ENCODE measurements around the gene STX1A.
A peak's percentile ranks its signal among the peaks of the same experiment; 100 is the strongest.
"Not testable (repeated sequence)": the region's sequence is repeated elsewhere in the genome, so short reads cannot be mapped to it uniquely, and the experiment has no call there.

STX1A gene

GRCh38 chr7:73732397-73732796, 12.9 kb upstream of the STX1A start:
- Histone ChIP-seq H3K9ac (ENCODE audit: low read length) (no peak overlapping the region), H3K4me3 (ENCODE audit: low read length) (no peak overlapping the region)
- DNase-seq (ENCODE audit: low read depth): no peak

GRCh38 chr7:73730485-73730884, 11.0 kb upstream of the STX1A start:
- no peaks in the 10 kb centered on the region for H3K27me3 ChIP-seq (replicated peaks; ENCODE audit: control insufficient read depth, insufficient read depth, low read length)

More at GRCh38 chr7:73732397-73732796, 12.9 kb upstream of the STX1A start:
- Histone ChIP-seq H3K9me3 (ENCODE audit: control insufficient read depth, low read length) (no peaks in the 10 kb centered on the region), H3K4me1 (ENCODE audit: control insufficient read depth, insufficient read depth, low read length) (peaks cover 11% of the 10 kb centered on the region), H3K36me3 (ENCODE audit: control insufficient read depth, insufficient read depth, low read length, severe bottlenecking) (peaks cover 5% of the 10 kb centered on the region), H3K27me3 (replicated peaks; ENCODE audit: control insufficient read depth, insufficient read depth, low read length) (no peaks in the 10 kb centered on the region)

GRCh38 chr7:73728551-73728950, 9.1 kb upstream of the STX1A start:
- Histone ChIP-seq H3K36me3 (ENCODE audit: control insufficient read depth, insufficient read depth, low read length, severe bottlenecking) (no peaks in the 10 kb centered on the region), H3K27me3 (replicated peaks; ENCODE audit: control insufficient read depth, insufficient read depth, low read length) (no peaks in the 10 kb centered on the region), H3K4me3 (ENCODE audit: low read length) (no peak overlapping the region), H3K9ac (ENCODE audit: low read length) (no peak overlapping the region), H3K4me1 (ENCODE audit: control insufficient read depth, insufficient read depth, low read length) (peaks cover 4% of the 10 kb centered on the region), H3K9me3 (ENCODE audit: control insufficient read depth, low read length) (no peaks in the 10 kb centered on the region)
- no peak for DNase-seq (ENCODE audit: low read depth)

More at GRCh38 chr7:73730485-73730884, 11.0 kb upstream of the STX1A start:
- Histone ChIP-seq H3K9me3 (ENCODE audit: control insufficient read depth, low read length) (no peaks in the 10 kb centered on the region), H3K9ac (ENCODE audit: low read length) (no peak overlapping the region), H3K4me3 (ENCODE audit: low read length) (no peak overlapping the region), H3K36me3 (ENCODE audit: control insufficient read depth, insufficient read depth, low read length, severe bottlenecking) (no peaks in the 10 kb centered on the region), H3K4me1 (ENCODE audit: control insufficient read depth, insufficient read depth, low read length) (peaks cover 11% of the 10 kb centered on the region)
- DNase-seq (ENCODE audit: low read depth): no peak

GRCh38 chr7:73727952-73728351, 8.5 kb upstream of the STX1A start:
- H3K4me3 ChIP-seq (ENCODE audit: low read length): no peak overlapping the region
- no peak for DNase-seq (ENCODE audit: low read depth)
- H3K9ac ChIP-seq (ENCODE audit: low read length): no peak overlapping the region
- H3K27me3 ChIP-seq (replicated peaks; ENCODE audit: control insufficient read depth, insufficient read depth, low read length): no peaks in the 10 kb centered on the region
- peaks cover 4% of the 10 kb centered on the region for H3K4me1 ChIP-seq (ENCODE audit: control insufficient read depth, insufficient read depth, low read length)
- H3K9me3 ChIP-seq (ENCODE audit: control insufficient read depth, low read length): no peaks in the 10 kb centered on the region
- no peaks in the 10 kb centered on the region for H3K36me3 ChIP-seq (ENCODE audit: control insufficient read depth, insufficient read depth, low read length, severe bottlenecking)

GRCh38 chr7:73726083-73726466, 6.6 kb upstream of the STX1A start:
- no peaks in the 10 kb centered on the region for H3K27me3 ChIP-seq (replicated peaks; ENCODE audit: control insufficient read depth, insufficient read depth, low read length)
- no peak for DNase-seq (ENCODE audit: low read depth)
- peaks cover 6% of the 10 kb centered on the region for H3K4me1 ChIP-seq (ENCODE audit: control insufficient read depth, insufficient read depth, low read length)
- no peaks in the 10 kb centered on the region for H3K9me3 ChIP-seq (ENCODE audit: control insufficient read depth, low read length)
- H3K36me3 ChIP-seq (ENCODE audit: control insufficient read depth, insufficient read depth, low read length, severe bottlenecking): no peaks in the 10 kb centered on the region
- H3K4me3 ChIP-seq (ENCODE audit: low read length): no peak overlapping the region
- H3K9ac ChIP-seq (ENCODE audit: low read length): no peak overlapping the region

- no peak for DNase-seq (ENCODE audit: low read depth)
- Histone ChIP-seq H3K36me3 (ENCODE audit: control insufficient read depth, insufficient read depth, low read length, severe bottlenecking) (no peaks in the 10 kb centered on the region), H3K4me1 (ENCODE audit: control insufficient read depth, insufficient read depth, low read length) (peaks cover 6% of the 10 kb centered on the region), H3K9ac (ENCODE audit: low read length) (no peak overlapping the region), H3K9me3 (ENCODE audit: control insufficient read depth, low read length) (no peaks in the 10 kb centered on the region), H3K4me3 (ENCODE audit: low read length) (no peak overlapping the region), H3K27me3 (replicated peaks; ENCODE audit: control insufficient read depth, insufficient read depth, low read length) (no peaks in the 10 kb centered on the region)
Measured at GRCh38 chr7:73723813-73724212, 4.3 kb upstream of the STX1A start.

GRCh38 chr7:73722785-73723184, 3.3 kb upstream of the STX1A start:
- DNase-seq (ENCODE audit: low read depth): no peak
- H3K9ac ChIP-seq (ENCODE audit: low read length): no peak overlapping the region
- no peaks in the 10 kb centered on the region for H3K9me3 ChIP-seq (ENCODE audit: control insufficient read depth, low read length)
- no peaks in the 10 kb centered on the region for H3K27me3 ChIP-seq (replicated peaks; ENCODE audit: control insufficient read depth, insufficient read depth, low read length)
- no peak overlapping the region for H3K4me3 ChIP-seq (ENCODE audit: low read length)
- H3K36me3 ChIP-seq (ENCODE audit: control insufficient read depth, insufficient read depth, low read length, severe bottlenecking): no peaks in the 10 kb centered on the region
- peaks cover 16% of the 10 kb centered on the region for H3K4me1 ChIP-seq (ENCODE audit: control insufficient read depth, insufficient read depth, low read length)

GRCh38 chr7:73722182-73722581, 2.7 kb upstream of the STX1A start:
- H3K27me3 ChIP-seq (replicated peaks; ENCODE audit: control insufficient read depth, insufficient read depth, low read length); DNase-seq (ENCODE audit: low read depth); H3K9ac ChIP-seq (ENCODE audit: low read length); H3K4me3 ChIP-seq (ENCODE audit: low read length); H3K9me3 ChIP-seq (ENCODE audit: control insufficient read depth, low read length); H3K36me3 ChIP-seq (ENCODE audit: control insufficient read depth, insufficient read depth, low read length, severe bottlenecking): not testable (repeated sequence)
- peaks cover 22% of the 10 kb centered on the region for H3K4me1 ChIP-seq (ENCODE audit: control insufficient read depth, insufficient read depth, low read length)

GRCh38 chr7:73721377-73721817, 1.9 kb upstream of the STX1A start:
- peaks cover 27% of the 10 kb centered on the region for H3K4me1 ChIP-seq (ENCODE audit: control insufficient read depth, insufficient read depth, low read length)
- no peak for DNase-seq (ENCODE audit: low read depth)

GRCh38 chr7:73720443-73720842, 974 bp upstream of the STX1A start:
- not testable (repeated sequence) for DNase-seq (ENCODE audit: low read depth); H3K4me3 ChIP-seq (ENCODE audit: low read length); H3K27me3 ChIP-seq (replicated peaks; ENCODE audit: control insufficient read depth, insufficient read depth, low read length); H3K36me3 ChIP-seq (ENCODE audit: control insufficient read depth, insufficient read depth, low read length, severe bottlenecking); H3K9ac ChIP-seq (ENCODE audit: low read length); H3K9me3 ChIP-seq (ENCODE audit: control insufficient read depth, low read length)
- peaks cover 37% of the 10 kb centered on the region for H3K4me1 ChIP-seq (ENCODE audit: control insufficient read depth, insufficient read depth, low read length)

More at GRCh38 chr7:73721377-73721817, 1.9 kb upstream of the STX1A start:
- no peak overlapping the region for H3K9ac ChIP-seq (ENCODE audit: low read length)
- H3K4me3 ChIP-seq (ENCODE audit: low read length): no peak overlapping the region
- H3K36me3 ChIP-seq (ENCODE audit: control insufficient read depth, insufficient read depth, low read length, severe bottlenecking): no peaks in the 10 kb centered on the region
- no peaks in the 10 kb centered on the region for H3K27me3 ChIP-seq (replicated peaks; ENCODE audit: control insufficient read depth, insufficient read depth, low read length)
- H3K9me3 ChIP-seq (ENCODE audit: control insufficient read depth, low read length): no peaks in the 10 kb centered on the region

GRCh38 chr7:73719806-73720169, 319 bp upstream of the STX1A start:
- Histone ChIP-seq H3K4me3 (ENCODE audit: low read length) (peak overlapping the region; percentile 74), H3K4me1 (ENCODE audit: control insufficient read depth, insufficient read depth, low read length) (peaks cover 41% of the 10 kb centered on the region), H3K9me3 (ENCODE audit: control insufficient read depth, low read length) (no peaks in the 10 kb centered on the region), H3K27me3 (replicated peaks; ENCODE audit: control insufficient read depth, insufficient read depth, low read length) (no peaks in the 10 kb centered on the region), H3K36me3 (ENCODE audit: control insufficient read depth, insufficient read depth, low read length, severe bottlenecking) (no peaks in the 10 kb centered on the region), H3K9ac (ENCODE audit: low read length) (peak overlapping the region; percentile 39)
- DNase-seq (ENCODE audit: low read depth): no peak

GRCh38 chr7:73718438-73718881, 1.0 kb downstream of the STX1A start:
- H3K36me3 ChIP-seq (ENCODE audit: control insufficient read depth, insufficient read depth, low read length, severe bottlenecking): no peaks in the 10 kb centered on the region
- H3K9ac ChIP-seq (ENCODE audit: low read length): peak overlapping the region; percentile 87
- peaks cover 41% of the 10 kb centered on the region for H3K4me1 ChIP-seq (ENCODE audit: control insufficient read depth, insufficient read depth, low read length)
- H3K9me3 ChIP-seq (ENCODE audit: control insufficient read depth, low read length): no peaks in the 10 kb centered on the region
- no peaks in the 10 kb centered on the region for H3K27me3 ChIP-seq (replicated peaks; ENCODE audit: control insufficient read depth, insufficient read depth, low read length)
- no peak for DNase-seq (ENCODE audit: low read depth)
- peak overlapping the region; percentile 87 for H3K4me3 ChIP-seq (ENCODE audit: low read length)
